Measurements from ENCODE around the gene AAK1.

The AAK1 gene

DNA sequence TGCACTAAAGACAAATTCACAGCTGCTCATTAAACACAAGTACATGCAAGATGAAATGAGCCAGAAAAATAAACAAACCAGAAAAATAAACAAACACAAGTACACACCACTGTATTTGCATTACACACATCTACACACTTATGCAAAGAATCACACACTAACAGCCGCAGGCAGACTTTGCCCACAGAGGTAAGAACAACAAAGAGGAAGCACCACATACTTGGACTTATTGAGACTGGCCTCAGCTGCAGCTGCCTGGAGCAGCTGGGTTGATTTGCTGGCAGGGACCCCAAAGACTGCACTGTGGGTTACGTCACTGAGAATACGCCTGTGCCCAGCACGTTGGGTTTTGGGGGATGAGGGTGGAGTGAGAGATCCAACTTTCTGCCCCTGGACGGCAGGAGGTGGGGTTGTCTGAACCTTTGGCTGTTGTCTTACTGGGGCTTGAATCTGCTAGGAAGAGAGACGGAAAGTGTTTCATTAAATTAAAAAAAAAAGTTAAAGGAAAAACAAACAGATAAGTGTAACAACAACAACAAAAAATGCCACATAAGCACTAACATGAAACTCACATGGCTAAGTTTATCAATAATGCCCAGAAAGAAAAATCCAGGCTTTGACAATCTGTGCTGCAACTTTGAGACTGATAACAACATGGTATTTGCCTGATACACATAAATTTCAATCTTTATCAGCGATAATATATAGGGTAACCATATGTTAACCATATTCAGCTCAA, 134.4 kb downstream of the AAK1 start:
- Histone ChIP-seq H3K36me3 (ENCODE audit: control insufficient read depth, insufficient read depth, low read length) (no peaks in the 10 kb centered on the region), H3K4me1 (no peaks in the 10 kb centered on the region), H2AFZ (no peak overlapping the region), H3K79me2 (peaks cover 25% of the 10 kb centered on the region), H3K9me3 (ENCODE audit: control insufficient read depth, low read length) (no peaks in the 10 kb centered on the region), H3K27ac (no peak overlapping the region), H3K4me3 (ENCODE audit: low read depth, low read length) (no peak overlapping the region), H3K9ac (no peak overlapping the region), H3K4me2 (ENCODE audit: low read length) (no peak overlapping the region), H3K27me3 (ENCODE audit: control insufficient read depth, insufficient read depth, low read length) (no peaks in the 10 kb centered on the region)
- TF ChIP-seq, protein P1, sequence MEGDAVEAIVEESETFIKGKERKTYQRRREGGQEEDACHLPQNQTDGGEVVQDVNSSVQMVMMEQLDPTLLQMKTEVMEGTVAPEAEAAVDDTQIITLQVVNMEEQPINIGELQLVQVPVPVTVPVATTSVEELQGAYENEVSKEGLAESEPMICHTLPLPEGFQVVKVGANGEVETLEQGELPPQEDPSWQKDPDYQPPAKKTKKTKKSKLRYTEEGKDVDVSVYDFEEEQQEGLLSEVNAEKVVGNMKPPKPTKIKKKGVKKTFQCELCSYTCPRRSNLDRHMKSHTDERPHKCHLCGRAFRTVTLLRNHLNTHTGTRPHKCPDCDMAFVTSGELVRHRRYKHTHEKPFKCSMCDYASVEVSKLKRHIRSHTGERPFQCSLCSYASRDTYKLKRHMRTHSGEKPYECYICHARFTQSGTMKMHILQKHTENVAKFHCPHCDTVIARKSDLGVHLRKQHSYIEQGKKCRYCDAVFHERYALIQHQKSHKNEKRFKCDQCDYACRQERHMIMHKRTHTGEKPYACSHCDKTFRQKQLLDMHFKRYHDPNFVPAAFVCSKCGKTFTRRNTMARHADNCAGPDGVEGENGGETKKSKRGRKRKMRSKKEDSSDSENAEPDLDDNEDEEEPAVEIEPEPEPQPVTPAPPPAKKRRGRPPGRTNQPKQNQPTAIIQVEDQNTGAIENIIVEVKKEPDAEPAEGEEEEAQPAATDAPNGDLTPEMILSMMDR (IDR thresholded peaks at IDR 0.05): no peak

DNA sequence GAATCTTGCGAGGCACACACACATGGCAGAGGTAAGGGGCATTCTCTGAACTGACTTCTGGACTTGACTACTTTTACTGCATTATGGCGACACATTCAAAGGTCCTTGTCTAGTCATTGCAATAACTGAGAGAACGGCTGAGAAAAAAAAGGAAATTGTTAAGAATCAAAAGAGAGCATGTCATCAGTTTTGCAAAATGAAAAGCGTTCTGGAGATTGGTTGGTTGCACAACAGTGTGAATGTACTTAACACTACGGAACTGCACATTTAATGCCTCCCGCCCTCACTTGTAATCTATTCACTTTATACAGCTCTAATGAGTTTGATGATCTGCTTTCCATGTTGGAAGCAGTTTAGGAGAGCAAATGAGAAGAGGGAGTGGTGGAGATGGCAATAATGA, 137.8 kb downstream of the AAK1 start:
- H3K27ac ChIP-seq: no peak overlapping the region
- H3K9me3 ChIP-seq (ENCODE audit: control insufficient read depth, low read length): no peaks in the 10 kb centered on the region
- no peak overlapping the region for H3K4me3 ChIP-seq (ENCODE audit: low read depth, low read length)
- H2AFZ ChIP-seq: no peak overlapping the region
- H3K27me3 ChIP-seq (ENCODE audit: control insufficient read depth, insufficient read depth, low read length): no peaks in the 10 kb centered on the region
- no peaks in the 10 kb centered on the region for H3K4me1 ChIP-seq
- TF ChIP-seq, protein P1 (IDR thresholded peaks at IDR 0.05): no peak
- no peak overlapping the region for H3K4me2 ChIP-seq (ENCODE audit: low read length)
- H3K36me3 ChIP-seq (ENCODE audit: control insufficient read depth, insufficient read depth, low read length): no peaks in the 10 kb centered on the region
- peaks cover 13% of the 10 kb centered on the region for H3K79me2 ChIP-seq
- H3K9ac ChIP-seq: no peak overlapping the region

DNA sequence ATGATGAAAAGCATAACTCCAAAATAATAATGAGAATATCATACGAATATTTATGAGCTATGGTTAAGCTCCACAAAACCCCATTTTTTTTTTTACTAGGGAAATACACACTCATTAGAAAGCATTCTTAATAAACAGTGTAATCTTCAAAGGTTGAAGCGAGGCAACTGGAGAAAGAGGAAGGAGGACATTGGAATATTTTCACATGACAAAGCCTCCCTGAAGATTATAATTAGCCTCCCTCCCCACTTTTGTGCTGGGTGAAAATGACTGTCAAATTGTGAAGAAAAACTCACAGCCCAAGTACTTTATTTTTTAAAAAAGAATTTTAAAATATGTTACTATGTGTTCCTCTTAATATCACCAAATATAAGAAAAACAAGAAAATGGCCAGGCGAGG, 142.2 kb downstream of the AAK1 start:
- Histone ChIP-seq H3K9ac (no peak overlapping the region), H3K4me3 (ENCODE audit: low read depth, low read length) (no peak overlapping the region), H2AFZ (no peak overlapping the region), H3K4me1 (no peaks in the 10 kb centered on the region), H3K27ac (no peak overlapping the region), H3K36me3 (ENCODE audit: control insufficient read depth, insufficient read depth, low read length) (no peaks in the 10 kb centered on the region), H3K4me2 (ENCODE audit: low read length) (no peak overlapping the region), H3K79me2 (peaks cover 23% of the 10 kb centered on the region), H3K27me3 (ENCODE audit: control insufficient read depth, insufficient read depth, low read length) (no peaks in the 10 kb centered on the region), H3K9me3 (ENCODE audit: control insufficient read depth, low read length) (no peaks in the 10 kb centered on the region)
- TF ChIP-seq, protein P1 (IDR thresholded peaks at IDR 0.05): no peak

DNA sequence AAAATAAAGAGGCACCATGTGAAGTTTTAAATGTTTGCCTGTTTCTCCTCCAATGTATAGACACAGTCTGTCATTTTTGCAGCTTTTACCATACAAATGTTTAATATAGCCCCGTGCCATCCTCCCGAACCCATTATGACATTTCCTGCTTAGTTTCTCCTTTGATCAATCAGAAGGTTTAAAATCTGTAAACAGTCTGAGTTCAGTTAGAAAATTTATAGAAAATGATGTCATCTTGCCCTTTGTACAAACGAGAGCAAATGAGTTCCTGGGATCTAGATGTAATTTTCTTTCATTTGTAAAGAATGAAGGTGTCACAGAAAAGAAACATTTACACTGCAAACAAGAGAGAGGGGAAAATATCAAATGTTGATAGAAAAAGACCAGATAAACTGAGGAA, 143.6 kb downstream of the AAK1 start:
- Histone ChIP-seq H2AFZ (no peak overlapping the region), H3K27ac (no peak overlapping the region), H3K4me2 (ENCODE audit: low read length) (no peak overlapping the region), H3K27me3 (ENCODE audit: control insufficient read depth, insufficient read depth, low read length) (no peaks in the 10 kb centered on the region), H3K9me3 (ENCODE audit: control insufficient read depth, low read length) (no peaks in the 10 kb centered on the region), H3K79me2 (peaks cover 27% of the 10 kb centered on the region), H3K4me3 (ENCODE audit: low read depth, low read length) (no peak overlapping the region), H3K36me3 (ENCODE audit: control insufficient read depth, insufficient read depth, low read length) (no peaks in the 10 kb centered on the region), H3K4me1 (no peaks in the 10 kb centered on the region), H3K9ac (no peak overlapping the region)
- TF ChIP-seq, protein P1 (IDR thresholded peaks at IDR 0.05): no peak

DNA sequence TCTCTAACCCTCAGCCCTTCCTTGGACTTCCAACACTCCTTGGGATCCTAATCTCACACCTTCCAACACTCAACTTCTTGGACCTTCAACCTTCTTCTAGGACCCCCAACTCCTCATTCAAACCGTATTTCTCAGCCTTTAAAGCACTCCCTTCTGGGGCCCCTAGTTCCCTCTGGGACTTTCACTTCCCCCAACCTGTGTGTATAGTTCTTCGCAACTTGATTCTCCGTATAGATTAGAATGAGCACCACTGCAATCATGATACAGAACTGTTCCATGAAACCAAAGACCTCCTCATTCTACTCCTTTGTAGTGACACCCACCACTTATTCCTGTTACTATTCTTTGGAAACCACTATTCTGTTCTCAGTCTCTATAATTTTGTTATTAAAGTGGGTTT, 144.3 kb downstream of the AAK1 start:
- TF ChIP-seq, protein P1 (IDR thresholded peaks at IDR 0.05): no peak
- Histone ChIP-seq H3K4me2 (ENCODE audit: low read length) (no peak overlapping the region), H3K9ac (no peak overlapping the region), H3K79me2 (peaks cover 27% of the 10 kb centered on the region), H3K36me3 (ENCODE audit: control insufficient read depth, insufficient read depth, low read length) (no peaks in the 10 kb centered on the region), H3K4me1 (no peaks in the 10 kb centered on the region), H3K27ac (no peak overlapping the region), H3K4me3 (ENCODE audit: low read depth, low read length) (no peak overlapping the region), H3K27me3 (ENCODE audit: control insufficient read depth, insufficient read depth, low read length) (no peaks in the 10 kb centered on the region), H2AFZ (no peak overlapping the region), H3K9me3 (ENCODE audit: control insufficient read depth, low read length) (no peaks in the 10 kb centered on the region)

All from parathyroid adenoma (tissue), 2 donors.